Femur (tissue), 1 donor: Measurements from ENCODE around the gene DNAJC11.
"Not testable (repeated sequence)": the region's sequence is repeated elsewhere in the genome, so short reads cannot be mapped to it uniquely, and the experiment has no call there.

Experiments
- DNase-seq: peaks from one replicate; pipeline ENCODE4 v3.0.0-alpha.2; 2017

DNAJC11 gene

DNA sequence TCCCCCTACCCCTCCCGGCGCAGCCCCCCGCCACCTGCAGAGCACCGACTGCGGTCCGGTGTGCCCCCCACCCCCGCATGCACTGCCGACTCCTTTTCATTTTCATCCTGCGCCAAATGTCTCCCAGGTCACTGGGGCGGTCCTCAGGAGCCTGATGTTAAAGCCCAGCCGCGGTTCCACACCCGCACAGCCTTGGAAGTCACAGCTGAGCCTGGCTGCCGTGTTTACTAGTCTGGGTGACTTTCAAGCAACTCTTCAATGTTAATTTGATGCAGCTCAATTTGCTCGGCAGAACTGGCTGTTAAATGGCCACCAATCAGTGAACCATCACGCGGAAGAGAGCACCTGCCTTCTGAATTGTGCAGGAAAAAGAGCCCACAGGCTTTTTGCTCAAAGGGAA, 49.7 kb downstream of the DNAJC11 start:
- no peak for DNase-seq

DNA sequence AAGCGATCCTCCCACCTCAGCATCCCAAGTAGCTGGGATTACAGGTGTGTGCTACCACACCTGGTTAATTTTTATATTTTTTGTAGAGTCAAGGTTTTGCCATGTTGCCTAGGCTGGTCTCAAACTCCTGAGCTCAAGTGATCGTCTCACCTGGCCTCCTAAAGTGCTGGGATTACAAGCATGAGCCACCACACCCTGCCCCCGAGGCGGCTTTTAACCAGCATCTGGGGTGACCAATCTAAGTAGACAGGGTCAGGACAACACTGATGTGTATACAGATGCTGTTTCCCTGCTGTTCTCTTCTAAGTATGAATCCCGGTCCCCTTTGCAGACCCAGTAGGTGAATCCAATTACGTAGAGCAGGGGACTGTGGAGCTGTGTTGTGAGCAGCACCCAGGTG, 53.1 kb downstream of the DNAJC11 start:
- DNase-seq, result no peak

DNA sequence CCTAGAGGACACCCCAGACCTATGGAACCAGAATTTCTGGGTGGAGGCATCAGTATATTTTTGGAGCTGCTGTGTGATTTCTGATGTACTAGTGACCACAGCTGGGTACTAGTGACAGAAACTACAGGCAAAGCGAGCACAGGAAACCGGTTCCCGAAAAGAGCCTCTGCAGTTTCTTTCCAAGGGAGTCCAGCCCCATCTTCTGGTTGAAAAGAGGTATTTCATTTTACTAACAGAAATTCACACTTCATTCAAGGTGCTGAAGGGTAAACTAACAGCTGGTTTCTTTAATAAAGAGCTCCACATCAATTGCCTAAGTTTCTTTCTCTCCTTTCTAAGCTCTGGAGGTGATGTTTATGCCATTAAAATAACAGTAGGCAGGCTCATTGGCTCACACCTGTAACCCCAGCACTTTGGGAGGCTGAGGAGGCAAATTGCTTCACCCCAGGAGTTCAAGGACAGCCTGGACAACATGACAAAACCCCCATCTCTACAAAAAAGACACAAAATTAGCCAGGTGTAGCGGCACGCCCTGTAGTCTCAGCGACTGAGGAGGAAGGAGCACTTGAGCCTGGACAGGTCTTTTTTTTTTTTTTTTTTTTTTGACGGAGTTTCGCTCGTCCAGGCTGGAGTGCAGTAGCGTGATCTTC, 55.0 kb downstream of the DNAJC11 start:
- DNase-seq, result no peak

DNA sequence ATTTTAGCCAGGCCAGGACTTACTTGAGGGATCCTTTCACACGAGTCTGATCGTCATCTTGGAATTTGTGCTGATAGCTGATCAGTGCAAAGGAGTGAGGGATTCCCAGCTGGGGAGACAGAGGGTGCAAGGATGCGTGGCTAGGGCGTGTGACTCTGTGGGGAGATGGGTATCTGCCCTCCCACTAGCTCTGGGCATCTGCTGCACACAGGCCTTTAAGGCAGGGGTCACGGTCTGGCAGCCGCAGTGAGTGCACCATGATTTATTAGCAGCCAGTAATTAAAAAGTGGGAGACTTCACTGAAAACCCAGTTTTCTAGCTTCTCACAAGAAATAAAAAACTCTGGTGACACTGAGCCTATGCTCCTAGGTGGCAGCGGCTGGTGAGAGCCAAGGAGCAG, 56.6 kb downstream of the DNAJC11 start:
- DNase-seq, result no peak

DNA sequence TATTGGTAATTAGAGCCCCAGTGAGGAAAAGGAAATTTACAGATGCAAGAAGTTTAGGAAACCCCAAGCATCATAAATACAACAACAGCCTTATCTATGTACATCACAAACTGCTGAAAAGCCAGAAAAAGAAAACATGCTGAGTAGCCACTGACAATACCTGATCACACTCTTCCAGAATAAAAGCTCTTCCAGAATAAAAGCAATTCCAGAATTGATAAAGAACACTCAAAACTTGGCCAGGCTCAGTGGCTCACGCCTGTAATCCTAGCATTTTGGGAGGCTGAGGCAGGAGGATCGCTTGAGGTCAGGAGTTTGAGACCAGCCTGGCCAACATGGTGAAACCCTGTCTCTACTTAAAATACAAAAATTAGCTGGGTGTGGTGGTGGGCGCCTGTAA, 60.7 kb downstream of the DNAJC11 start:
- not testable (repeated sequence) for DNase-seq

DNA sequence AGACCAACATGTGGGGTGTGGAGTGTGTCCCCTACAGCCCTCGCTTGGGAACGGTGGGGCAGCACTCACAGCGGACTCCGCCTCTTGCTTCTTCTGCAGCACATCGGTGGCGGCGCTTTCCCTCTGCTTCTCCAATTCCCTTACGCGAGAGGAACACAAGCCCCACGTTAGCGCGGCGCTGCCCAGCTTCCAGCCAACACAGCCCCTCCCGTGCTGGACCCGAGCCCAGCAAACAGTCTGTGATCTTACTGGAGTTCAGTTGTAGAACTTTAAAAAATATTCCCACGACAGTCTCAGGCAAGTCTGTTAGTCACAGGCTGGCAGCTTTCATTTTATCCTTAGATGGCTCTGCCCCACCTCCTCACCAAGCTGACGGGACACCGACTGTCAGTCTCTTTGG, 63.4 kb downstream of the DNAJC11 start:
- peak; percentile 91 for DNase-seq

DNA sequence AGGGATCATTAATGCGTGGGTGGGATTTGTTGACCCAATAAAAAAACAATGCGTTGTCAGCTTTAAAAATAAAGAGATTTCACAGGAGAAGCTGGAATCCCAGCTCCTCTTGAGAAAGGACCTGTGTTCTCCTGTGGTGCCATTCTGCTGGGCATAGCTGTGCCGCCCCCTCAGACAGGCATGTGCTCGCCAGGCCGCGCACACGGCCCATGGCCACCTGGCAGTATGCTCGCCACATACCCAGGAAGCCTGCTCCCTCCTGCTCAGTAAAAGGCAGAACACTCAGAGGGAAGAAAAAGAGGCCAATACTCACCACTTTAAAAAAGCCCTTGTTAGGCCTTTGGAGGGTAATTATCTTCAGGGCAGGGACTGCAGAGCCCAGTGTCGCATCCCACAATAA, 63.8 kb downstream of the DNAJC11 start:
- no peak for DNase-seq

DNA sequence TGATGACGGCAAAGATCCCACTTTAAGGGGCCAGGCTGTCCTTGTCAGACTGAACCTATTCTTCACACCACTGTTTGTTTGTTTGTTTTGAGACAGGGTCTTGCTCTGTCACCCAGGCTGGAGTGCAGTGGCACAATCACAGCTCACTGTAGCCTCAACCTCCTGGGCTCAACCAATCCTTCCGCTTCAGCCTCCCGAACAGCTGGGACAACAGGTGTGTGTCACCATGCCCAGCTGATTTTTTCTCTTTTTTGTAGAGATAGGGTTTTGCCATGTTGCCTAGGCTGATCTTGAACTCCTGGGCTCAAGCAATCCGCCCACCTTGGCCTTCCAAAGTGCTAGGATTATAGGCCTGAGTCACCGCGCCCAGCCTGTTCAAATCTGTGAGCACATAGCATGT, 64.8 kb downstream of the DNAJC11 start:
- DNase-seq, result not testable (repeated sequence)

DNA sequence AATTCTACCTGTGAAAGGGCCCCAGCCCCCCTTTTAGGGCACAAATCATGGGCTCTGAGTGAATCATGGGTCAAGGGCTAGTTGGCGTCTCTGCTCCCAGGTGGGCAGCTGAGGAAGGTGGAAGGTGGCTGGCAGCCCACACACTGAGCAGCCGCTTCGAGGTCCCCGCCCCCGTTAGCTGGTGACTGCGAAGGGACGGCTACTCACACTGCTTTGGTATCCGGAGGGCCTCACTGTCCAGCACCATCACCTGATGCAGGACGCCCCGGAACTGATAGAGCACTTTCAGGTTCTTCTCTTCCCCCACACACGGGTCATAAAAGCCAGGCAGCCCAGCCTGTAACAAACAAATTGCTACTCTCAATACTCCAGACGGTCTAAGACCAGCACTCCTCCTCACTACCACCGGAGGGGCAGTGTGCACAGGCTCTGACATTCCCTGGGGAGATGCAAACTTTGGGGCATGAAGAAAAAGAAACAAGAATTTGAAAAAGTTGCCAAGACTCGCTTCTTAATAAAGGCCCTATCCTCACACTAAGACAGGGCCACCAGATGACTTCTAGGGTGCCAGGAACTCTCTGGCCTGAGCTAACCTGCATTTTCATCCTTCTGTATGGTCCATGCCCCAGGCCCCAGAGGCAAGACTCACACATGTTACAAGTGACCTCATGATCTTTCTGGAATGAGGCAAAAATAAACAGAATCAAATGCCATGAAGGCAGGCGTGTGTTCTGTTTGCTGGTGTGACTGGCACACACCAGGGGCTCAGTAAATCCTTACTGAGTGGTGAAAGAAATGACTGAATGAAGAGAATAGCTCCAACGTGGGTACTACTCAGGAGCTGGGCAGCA, 65.5 kb downstream of the DNAJC11 start:
- no peak for DNase-seq

DNA sequence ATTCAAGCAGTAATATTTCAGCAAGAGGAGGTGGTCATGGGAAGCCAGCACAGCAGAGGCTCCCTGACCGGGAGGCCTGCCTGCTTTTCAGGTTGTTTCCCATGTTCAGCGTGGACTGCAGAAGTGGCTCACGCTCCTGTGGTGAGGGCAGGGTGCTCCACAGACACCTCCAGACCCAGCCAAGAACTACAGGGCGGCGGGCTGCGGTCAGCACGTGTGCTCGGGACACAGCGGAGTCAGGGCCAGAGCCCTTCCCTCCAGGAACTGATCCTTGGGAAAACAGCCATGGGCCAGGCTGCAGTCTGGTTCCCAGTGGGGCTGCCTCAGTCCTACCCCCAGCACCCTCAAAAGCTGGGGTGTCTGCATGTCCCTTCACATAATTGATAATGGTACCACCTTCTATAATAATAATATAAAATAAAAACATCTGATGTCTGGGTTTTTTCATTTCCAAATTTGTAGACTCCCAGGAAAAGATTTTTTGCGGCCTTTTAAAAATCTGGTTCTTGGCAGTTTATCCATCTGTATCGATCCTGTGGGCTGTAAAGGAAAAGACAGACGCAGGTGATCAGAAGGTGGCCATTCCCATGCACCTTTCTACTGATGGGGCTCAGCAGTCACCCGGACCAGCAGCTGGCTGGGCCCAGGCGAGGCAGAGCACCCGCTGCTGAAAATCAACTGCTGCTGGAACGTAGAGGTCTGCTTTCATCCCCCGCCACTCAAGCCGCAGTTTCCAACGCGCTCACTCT, 66.3 kb downstream of the DNAJC11 start:
- DNase-seq, result no peak

DNA sequence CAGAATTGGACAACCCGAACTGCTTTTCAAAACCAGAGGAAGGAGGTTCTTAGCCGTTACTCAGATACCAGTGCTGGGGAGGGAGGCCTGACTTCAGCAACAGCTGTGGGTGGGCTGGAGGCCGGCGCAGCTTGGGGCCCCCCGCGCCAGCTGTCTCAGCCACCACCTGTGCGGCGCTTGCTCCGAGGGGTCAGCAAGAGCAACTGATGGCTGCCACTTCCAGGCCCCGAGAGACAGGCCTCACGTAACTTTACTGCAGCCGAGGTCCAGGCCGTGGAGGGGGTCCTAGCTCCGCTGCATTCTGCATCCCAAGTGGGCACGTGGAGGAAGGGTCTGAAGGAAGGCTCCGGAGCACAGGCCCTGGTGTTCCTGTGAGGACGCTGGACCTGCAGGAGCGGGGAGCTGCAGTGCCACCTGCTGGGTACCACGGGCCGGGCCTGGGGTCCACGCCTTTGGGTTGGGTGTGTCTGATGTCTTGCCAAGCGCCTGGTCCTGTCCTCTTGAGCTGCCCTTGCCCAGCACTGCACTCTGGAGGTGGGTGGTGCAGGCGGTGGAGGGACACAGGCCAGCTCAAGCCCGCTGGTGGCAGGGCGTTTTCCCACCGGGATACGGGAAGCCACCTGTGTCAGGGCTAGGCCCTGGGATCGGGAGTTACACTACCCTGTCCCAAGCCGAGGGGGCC, 67.1 kb downstream of the DNAJC11 start:
- DNase-seq, result peak; percentile 69

DNA sequence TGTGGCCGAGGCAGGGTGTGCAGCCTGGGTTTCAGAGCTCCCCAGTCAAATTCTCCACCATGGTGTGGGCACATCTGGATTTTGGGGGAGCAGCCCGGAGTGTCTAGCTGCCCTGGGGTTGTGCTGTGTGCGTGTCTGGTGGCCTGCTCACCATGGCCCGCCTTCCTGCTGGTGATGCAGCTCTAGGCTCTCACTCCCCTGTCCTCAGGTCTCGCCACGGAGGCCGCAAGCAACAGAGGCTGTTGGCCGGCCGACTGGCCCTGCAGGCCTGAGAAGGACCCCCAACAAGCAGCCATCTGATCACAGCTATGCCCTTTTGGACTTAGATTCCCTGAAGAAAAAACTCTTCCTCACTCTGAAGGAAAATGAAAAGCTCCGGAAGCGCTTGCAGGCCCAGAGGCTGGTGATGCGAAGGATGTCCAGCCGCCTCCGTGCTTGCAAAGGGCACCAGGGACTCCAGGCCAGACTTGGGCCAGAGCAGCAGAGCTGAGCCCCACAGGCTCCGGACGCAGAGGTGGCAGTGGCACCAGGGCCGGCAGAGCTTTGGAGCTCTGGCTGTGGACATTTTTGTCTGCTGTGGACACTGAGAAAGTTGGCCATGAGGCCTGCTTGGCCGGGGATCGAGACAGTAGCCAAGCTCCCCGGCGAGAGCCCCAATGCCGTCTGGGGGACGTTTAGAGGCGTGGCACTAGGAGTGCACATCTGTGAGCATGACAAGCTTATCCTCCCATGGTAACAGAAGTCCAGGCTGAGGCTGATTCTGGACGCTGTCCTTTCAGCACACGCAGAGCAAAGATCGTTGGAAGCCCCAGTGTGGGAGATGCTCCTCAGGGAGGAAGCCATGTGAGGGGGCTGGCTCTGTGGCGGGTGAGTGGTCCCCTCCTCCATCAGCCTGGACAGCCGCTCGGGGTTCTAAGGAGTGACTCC, 68.8 kb downstream of the DNAJC11 start:
- DNase-seq, result no peak

DNA sequence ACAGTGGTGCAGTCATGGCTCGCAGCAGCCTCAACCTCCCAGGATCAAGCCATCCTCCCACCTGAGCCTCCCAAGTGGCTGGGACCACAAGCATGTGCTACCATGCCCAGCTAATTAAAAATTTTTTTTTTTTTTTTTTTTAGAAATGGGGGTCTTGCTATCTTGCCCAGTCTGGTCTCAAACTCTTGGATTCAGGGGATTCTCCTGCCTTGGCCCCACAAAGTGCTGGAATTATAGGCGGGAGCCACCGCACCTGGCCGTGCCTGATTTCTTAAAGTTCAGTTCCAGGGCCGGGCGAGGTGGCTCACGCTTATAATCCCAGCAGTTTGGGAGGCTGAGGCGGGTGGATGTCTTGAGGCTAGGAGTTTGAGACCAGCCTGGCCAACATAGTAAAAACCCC, 70.6 kb downstream of the DNAJC11 start:
- no peak for DNase-seq

DNA sequence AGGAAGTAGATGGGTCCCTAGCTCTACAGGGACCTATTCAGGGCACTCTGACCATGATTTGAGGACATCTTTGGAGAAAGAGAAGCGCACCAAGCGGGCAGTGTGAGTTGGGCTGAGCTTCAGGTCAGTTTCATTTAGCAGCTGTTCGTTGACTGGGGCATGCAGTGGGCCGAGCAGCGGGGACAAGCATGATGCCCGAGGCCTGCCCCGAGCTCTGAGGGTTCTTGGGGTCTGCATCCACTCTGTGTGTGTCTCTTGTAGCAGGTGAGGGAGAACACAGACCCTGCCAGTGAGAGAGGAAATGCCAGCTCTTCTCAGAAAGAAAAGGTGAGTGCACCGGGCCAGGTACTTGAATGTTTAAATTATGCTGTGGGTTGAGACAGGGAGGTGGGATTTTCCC, 71.6 kb downstream of the DNAJC11 start:
- no peak for DNase-seq

DNA sequence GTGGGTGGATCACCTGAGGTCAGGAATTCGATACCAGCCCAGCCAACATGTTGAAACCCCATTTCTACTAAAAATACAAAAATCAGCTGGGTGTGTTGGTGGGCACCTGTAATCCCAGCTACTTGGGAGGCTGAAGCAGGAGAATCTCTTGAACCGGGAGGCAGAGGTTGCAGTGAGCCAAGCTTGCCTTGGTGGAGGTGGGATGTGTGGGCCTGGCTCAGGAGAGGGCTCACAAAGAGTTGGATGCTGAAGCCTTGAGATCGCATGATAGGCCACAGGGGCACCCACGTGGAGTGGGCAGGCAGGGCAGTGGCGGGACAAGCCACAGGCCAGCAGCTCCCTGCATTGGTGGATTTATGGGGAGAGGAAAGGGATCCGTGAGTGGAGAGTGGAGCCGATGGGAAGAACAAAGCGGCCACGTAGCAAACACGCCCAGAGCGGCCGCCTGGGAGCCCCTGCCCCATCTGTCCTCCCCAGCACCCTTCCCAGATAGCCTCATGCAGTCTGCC, 72.6 kb downstream of the DNAJC11 start:
- no peak for DNase-seq

DNA sequence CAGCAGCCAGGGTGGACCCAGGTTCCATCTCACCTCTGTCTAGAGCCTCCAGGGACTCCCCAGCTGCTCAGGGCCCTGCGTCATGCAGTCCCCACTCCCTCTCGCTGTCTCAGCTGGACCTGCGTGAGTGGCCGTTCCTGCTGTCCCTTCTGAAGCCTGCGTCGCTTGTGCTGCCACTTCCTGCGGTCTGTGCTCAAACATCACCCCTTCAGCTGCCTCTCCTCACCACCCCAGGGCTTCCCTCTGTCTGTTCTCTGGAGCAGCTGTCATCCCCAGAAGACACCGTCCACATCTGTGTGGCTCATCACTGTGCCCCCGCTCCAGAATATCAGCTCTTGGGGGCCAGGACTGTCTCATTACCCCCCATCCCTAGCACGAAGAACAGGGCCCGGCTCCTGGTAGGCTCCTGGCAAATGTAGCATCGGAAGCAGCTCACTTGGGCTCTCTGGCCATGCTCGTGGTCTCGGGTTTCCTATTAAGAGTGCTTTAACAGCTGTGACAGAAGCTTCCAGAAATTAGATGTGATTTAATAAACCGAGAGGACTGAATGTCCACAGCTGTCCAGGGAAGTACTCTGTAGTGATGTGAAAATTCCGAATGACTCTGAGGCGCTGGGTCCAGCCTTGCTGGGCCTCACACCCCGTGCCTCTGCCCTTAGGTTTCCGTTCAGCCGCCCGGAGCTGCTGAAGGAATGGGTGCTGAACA, 73.6 kb downstream of the DNAJC11 start:
- DNase-seq, result no peak

DNA sequence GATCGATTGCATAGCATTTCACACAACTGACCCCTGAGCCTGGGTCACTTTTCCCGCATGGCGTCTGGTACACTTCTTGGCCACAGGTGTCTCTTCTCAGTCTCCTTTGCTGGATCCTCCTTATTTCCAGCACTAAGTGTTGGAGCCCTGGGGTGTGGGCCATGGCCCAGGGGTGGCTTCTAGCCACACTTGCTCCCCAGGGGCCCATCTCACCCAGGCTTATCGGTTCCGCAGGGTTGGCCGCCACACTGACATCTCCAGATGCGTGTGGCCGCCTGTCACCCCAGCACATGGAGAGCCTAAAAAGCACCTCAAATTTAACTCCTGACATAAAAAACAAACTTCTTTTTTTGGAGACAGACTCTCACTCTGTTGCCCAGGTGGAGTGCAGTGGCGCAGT, 74.6 kb downstream of the DNAJC11 start:
- DNase-seq, result no peak

DNA sequence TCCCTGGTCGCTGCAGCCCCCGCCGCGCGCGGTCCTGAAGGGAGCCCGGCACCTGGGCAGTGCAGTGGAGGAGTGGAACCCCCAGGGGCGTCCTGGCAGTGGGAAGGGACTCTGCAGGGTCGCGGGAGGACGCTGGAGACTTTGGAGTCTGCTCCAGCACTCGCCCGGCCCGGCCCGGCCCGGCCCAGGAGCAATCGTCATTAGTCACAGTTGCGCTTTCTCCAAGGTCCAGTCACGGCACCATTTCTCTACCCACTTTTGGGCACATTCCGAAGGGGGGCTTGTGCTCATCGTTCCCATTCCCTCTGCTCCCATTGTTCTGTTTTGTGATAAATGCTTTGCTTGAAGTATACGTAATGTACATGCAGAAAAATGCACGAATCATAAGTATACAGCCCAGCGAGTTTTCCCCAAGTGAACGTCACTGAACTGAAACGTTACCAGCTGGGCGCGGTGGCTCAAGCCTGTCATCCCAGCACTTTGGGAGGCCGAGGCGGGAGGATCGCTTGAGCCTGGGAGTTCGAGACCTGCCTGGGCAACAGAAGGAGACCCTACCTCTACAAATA, 75.9 kb downstream of the DNAJC11 start:
- peak; percentile 56 for DNase-seq

DNA sequence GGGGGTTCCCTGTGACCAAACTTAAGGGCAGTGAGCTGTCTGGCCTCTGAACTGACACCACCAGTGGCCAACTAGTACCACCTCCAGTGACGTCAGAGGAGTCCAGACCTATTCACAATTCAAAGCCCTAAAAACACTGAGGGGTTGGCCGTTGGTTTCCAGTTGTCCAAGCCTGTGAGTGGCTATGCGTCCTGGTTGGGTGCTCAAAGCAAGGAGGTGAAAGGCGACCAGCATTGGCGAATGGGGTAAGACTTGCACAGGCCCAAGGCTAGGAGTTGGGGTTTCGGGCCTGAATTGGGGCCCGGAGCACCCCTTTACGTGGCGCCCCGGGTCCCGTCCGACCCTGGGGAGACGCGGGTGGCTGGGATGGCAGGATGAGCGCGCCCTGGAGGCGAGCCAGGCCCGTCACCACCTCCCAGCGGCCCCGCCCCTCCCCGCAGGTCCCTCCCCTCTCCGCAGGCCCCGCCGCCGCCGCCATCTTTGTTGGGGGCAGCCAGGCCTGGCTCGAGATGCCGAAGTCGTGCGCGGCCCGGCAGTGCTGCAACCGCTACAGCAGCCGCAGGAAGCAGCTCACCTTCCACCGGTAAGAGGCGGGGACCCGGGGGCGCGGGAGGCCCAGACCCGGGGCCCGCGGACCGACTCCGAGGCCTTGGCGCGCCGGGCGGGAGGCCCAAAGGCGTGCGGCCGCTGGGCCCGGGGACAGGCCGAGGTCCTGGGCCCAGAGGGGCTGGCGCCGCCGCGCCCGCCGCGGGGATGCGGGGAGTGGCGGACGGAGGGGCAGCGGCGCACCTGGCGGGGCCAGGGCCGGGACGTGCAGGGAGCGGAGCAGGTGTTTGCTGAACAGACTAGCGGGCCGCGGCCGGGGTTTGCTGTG, 76.7 kb downstream of the DNAJC11 start, which contains the start of gene THAP3:
Gene THAP3 (plus strand): TSS at position 159 of the 874 bp plus-strand sequence. CDS start 351 bp downstream, at position 510.
- peak; percentile 90 for DNase-seq
